GM12878 (cell line): Measurements from ENCODE around the gene ADAT3. TPM values are rescaled to one million over a fixed set of nuclear protein-coding genes. Genes with fewer than 3 reads are reported as not detected.

Experiments used
- ATAC-seq: fragments of 200-7000 bp; cut with Tn5 transposase; 3 replicates; pipeline ENCODE4 v1.9.1; 2020; ENCODE audit warnings: mild to moderate bottlenecking, moderate library complexity
- BruUV-seq: library from RNA; stranded (reverse); fragments of 400-500 nt; replicated peaks from 2 replicates; lab custom pipeline; 2021; lab: Mats Ljungman, UMichigan
- CTCF ChIA-PET: fragments of 300-600 bp; sonication (Branson Sonifier 250); formaldehyde crosslinking; extraction: SDS; loops from one replicate; lab custom pipeline; 2021; ENCODE audit warnings: inconsistent platforms; lab: Yijun Ruan, JAX
- POLR2A ChIA-PET: fragments of 350-600 bp; formaldehyde crosslinking; extraction: SDS; loops from one replicate; lab custom pipeline; 2021; ENCODE audit warnings: inconsistent platforms; lab: Charles Lee
- RAD21 ChIA-PET: fragments of 300-600 bp; sonication (Branson Sonifier 250); formaldehyde crosslinking; loops from one replicate; lab custom pipeline; 2023; ENCODE audit warnings: antibody characterized with exemption; ENCODE audit not compliant: unreplicated experiment; lab: Charles Lee
- SMC1A ChIA-PET: fragments of 300-600 bp; sonication (Branson Sonifier 250); formaldehyde crosslinking; loops from one replicate; lab custom pipeline; 2023; ENCODE audit not compliant: unreplicated experiment, uncharacterized antibody; lab: Charles Lee
- DNase-seq: peaks from one replicate; pipeline ENCODE4 v3.0.0-alpha.2; 2011; ENCODE audit warnings: low read depth, low spot score
- FAIRE-seq: peaks from 3 replicates; lab custom pipeline; 2011; peaks lifted over from hg19 to GRCh38; lab: Jason Lieb, UNC
- H2AFZ ChIP-seq: 2 replicates; pipeline ENCODE4 v1.6.0; 2011; ENCODE audit warnings: low read depth, low read length, control low read depth; ENCODE audit not compliant: control insufficient read depth
- H3K27ac ChIP-seq: 2 replicates; pipeline ENCODE4 v1.5.1; 2011; ENCODE audit warnings: control low read depth; ENCODE audit not compliant: control insufficient read depth, insufficient read depth
- H3K27me3 ChIP-seq, 2 experiments: replicated peaks in 1 of 2; 2 replicates each; pipeline versions ENCODE4 v1.6.0 to v1.6.1; 2011; ENCODE audit warnings: low read length in 1 of 2; ENCODE audit not compliant: control insufficient read depth in 2 of 2, insufficient read depth in 2 of 2
- H3K36me3 ChIP-seq, 2 experiments: 2 replicates each; pipeline ENCODE4 v1.5.1; 2011; ENCODE audit warnings: low read length in 1 of 2; ENCODE audit not compliant: control insufficient read depth in 2 of 2, insufficient read depth in 2 of 2
- H3K4me1 ChIP-seq: 2 replicates; pipeline ENCODE4 v1.6.1; 2011; ENCODE audit warnings: mild to moderate bottlenecking, low read length, moderate library complexity, mixed read lengths; ENCODE audit not compliant: control insufficient read depth, insufficient read depth
- H3K4me2 ChIP-seq: 2 replicates; pipeline ENCODE4 v1.6.0; 2011; ENCODE audit warnings: control low read depth; ENCODE audit not compliant: control insufficient read depth, insufficient read depth
- H3K4me3 ChIP-seq: fragments of 200-600 bp; sonication (generic); 2 replicates; pipeline ENCODE4 v1.5.1; 2016
- H3K79me2 ChIP-seq: 2 replicates; pipeline ENCODE4 v1.6.0; 2011; ENCODE audit warnings: low read length; ENCODE audit not compliant: control insufficient read depth, insufficient read depth
- H3K9ac ChIP-seq: 2 replicates; pipeline ENCODE4 v1.8.0; 2011; ENCODE audit warnings: low read length, control low read depth, mixed read lengths; ENCODE audit not compliant: control insufficient read depth, insufficient read depth
- H3K9me3 ChIP-seq: replicated peaks from 3 replicates; pipeline ENCODE4 v1.5.1; 2011; ENCODE audit warnings: mild to moderate bottlenecking, low read length; ENCODE audit not compliant: control insufficient read depth, insufficient read depth
- H4K20me1 ChIP-seq: 2 replicates; pipeline ENCODE4 v1.6.0; 2011; ENCODE audit not compliant: control insufficient read depth, insufficient read depth
- CBFB ChIP-seq: IDR thresholded peaks from 2 replicates; pipeline ENCODE4 v1.6.1; 2016; ENCODE audit warnings: antibody characterized with exemption, low read depth
- CBX5 ChIP-seq: sonication (generic); IDR thresholded peaks from 2 replicates; pipeline ENCODE4 v1.6.1; 2016; ENCODE audit warnings: low read depth, moderate library complexity, mild to moderate bottlenecking, inconsistent platforms
- FOXM1 ChIP-seq: IDR thresholded peaks from 2 replicates; pipeline ENCODE4 v1.6.1; 2012; ENCODE audit warnings: low read depth, mild to moderate bottlenecking, inconsistent platforms, low read length, moderate library complexity
- KLF5 ChIP-seq: fragments of 450-650 bp; IDR thresholded peaks from 2 replicates; pipeline ENCODE4 v1.6.1; 2014; ENCODE audit warnings: mild to moderate bottlenecking; ENCODE audit not compliant: partially characterized antibody
- MEF2A ChIP-seq: IDR thresholded peaks from 2 replicates; pipeline ENCODE4 v1.6.1; 2011; ENCODE audit warnings: low read depth, mild to moderate bottlenecking, low read length, moderate library complexity; ENCODE audit not compliant: insufficient read depth
- RBBP5 ChIP-seq: fragments of 200-600 bp; sonication (generic); conservative IDR thresholded peaks from 2 replicates; pipeline ENCODE4 v1.6.1; 2016
- YY1 ChIP-seq: IDR thresholded peaks from 2 replicates; pipeline ENCODE4 v1.6.1; 2011; ENCODE audit warnings: low read depth, mild to moderate bottlenecking, low read length
- whole genome bisulfite sequencing: methylation state at CpG from one replicate; pipeline ENCODE4 v1.1.6; 2016; ENCODE audit warnings: low lambda C conversion rate; ENCODE audit not compliant: insufficient replicate concordance, insufficient coverage; ENCODE audit errors: missing lambda C conversion rate; 5-methylcytosine and 5-hydroxymethylcytosine counted together
- in situ Hi-C: fragments of 300-500 bp; cut with MboI; formaldehyde crosslinking; loops from 9 replicates; pipeline ENCODE4 v1.14.3; 2018; ENCODE audit warnings: mixed read lengths
- intact Hi-C: fragments of 100-400 bp; cut with micrococcal nuclease; formaldehyde crosslinking; loops from one replicate; pipeline ENCODE4 v1.14.2; 2022; ENCODE audit not compliant: unreplicated experiment
- polyA plus RNA-seq, 11 experiments: library from polyadenylated mRNA; depleted of rRNA in 4 of 11; unstranded in 6 of 11; stranded (reverse) in 5 of 11; fragments of >200 nt; fragmentation: Nextera tagmentation in 4 of 11; fragmentation: Illumina TruSeq in 1 of 11; extraction: Ambion mirVana in 4 of 11; extraction: Trizol in 1 of 11; gene quantifications; 1 replicate in 1 of 11; 2 replicates in 10 of 11; pipeline versions ENCODE4 v1.2.1 to v1.2.3, GENCODE V29; 2011 to 2016; ENCODE audit warnings: inconsistent platforms in 2 of 11, missing spikeins in 2 of 11, low read depth in 1 of 11
- total RNA-seq, 4 experiments: library from RNA; depleted of rRNA in 3 of 4; stranded (reverse); fragments of >200 nt in 3 of 4; fragmentation: Illumina TruSeq in 1 of 4; extraction: Trizol in 1 of 4; gene quantifications; 2 replicates each; pipeline versions ENCODE4 v1.2.1 to v1.2.3, GENCODE V29; 2013 to 2021
- TF ChIP-seq, protein P1 (sequence below): fragments of 450-650 bp; conservative IDR thresholded peaks from 2 replicates; pipeline ENCODE4 v1.6.1; 2017; ENCODE audit warnings: mild to moderate bottlenecking, moderate library complexity
- TF ChIP-seq, protein P2 (sequence below): IDR thresholded peaks from 2 replicates; pipeline ENCODE4 v1.6.1; 2012; ENCODE audit warnings: low read depth, low read length, improper control_type of control experiment

The ADAT3 gene
- total and polyA plus RNA-seq, 10 of the 15 experiments (the other 5 are each of a cell fraction or from before 2014, with no cell fraction given) = 0.27 to 11.8 (median 7.7) TPM; not detected in 3

DNA sequence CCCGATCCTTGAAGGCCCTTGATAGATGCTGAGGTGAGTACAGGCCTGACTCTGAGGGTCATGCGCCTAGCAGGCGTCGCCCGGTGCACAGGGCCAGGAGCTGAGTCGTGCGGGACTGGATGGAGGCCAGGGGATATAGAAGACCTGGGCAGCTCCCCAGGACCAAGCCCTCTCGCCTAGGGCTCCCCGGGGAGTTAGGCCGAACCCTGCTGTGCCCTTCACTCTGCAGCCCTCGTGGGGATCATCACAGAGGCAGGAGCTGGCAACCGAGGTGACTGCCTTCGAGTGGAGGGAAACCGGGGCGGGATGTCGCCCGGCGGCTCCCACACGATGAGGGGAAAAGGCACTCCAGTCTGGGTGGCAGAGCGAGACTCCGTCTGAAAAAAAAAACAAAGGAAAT, 47.4 kb downstream of the ADAT3 start:
- no peaks in the 10 kb centered on the region; the same call in 1 of the 2 replicates for H4K20me1 ChIP-seq
- H3K9me3 ChIP-seq = no peaks in the 10 kb centered on the region; the same call in 2 of the 3 replicates
- intact Hi-C loops (no loop called here), in situ Hi-C loops (no loop called here)
- DNase-seq (no peak), ATAC-seq (no peak), FAIRE-seq (no peak)
- no peak overlapping the region for H2AFZ ChIP-seq
- RAD21 ChIA-PET = no interaction called here
- peaks cover 43% of the 10 kb centered on the region for H3K79me2 ChIP-seq
- no peaks in the 10 kb centered on the region for H3K4me1 ChIP-seq
- peaks cover 5 to 33% of the 10 kb centered on the region in 2 experiments; a peak in 2 of 4 replicates for H3K36me3 ChIP-seq
- CTCF ChIA-PET = no interaction called here
- no peak overlapping the region for H3K27ac ChIP-seq
- H3K4me3 ChIP-seq = no peak overlapping the region
- SMC1A ChIA-PET = no interaction called here
- TF ChIP-seq, protein P1, sequence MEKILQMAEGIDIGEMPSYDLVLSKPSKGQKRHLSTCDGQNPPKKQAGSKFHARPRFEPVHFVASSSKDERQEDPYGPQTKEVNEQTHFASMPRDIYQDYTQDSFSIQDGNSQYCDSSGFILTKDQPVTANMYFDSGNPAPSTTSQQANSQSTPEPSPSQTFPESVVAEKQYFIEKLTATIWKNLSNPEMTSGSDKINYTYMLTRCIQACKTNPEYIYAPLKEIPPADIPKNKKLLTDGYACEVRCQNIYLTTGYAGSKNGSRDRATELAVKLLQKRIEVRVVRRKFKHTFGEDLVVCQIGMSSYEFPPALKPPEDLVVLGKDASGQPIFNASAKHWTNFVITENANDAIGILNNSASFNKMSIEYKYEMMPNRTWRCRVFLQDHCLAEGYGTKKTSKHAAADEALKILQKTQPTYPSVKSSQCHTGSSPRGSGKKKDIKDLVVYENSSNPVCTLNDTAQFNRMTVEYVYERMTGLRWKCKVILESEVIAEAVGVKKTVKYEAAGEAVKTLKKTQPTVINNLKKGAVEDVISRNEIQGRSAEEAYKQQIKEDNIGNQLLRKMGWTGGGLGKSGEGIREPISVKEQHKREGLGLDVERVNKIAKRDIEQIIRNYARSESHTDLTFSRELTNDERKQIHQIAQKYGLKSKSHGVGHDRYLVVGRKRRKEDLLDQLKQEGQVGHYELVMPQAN = no peak
- TF ChIP-seq FOXM1 = no peak
- no peak for TF ChIP-seq RBBP5
- no peak for TF ChIP-seq CBFB
- TF ChIP-seq CBX5 = no peak
- no peak for TF ChIP-seq KLF5
- TF ChIP-seq MEF2A = no peak
- TF ChIP-seq, protein P2, sequence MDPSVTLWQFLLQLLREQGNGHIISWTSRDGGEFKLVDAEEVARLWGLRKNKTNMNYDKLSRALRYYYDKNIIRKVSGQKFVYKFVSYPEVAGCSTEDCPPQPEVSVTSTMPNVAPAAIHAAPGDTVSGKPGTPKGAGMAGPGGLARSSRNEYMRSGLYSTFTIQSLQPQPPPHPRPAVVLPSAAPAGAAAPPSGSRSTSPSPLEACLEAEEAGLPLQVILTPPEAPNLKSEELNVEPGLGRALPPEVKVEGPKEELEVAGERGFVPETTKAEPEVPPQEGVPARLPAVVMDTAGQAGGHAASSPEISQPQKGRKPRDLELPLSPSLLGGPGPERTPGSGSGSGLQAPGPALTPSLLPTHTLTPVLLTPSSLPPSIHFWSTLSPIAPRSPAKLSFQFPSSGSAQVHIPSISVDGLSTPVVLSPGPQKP = no peak
- no peak for TF ChIP-seq YY1
- WGBS = 91% methylated on average over 21 of the region's 21 CpGs
- no TSS peak for BruUV-seq
- no peak overlapping the region for H3K4me2 ChIP-seq
- POLR2A ChIA-PET = no interaction called here
- H3K9ac ChIP-seq = no peak overlapping the region
- no peaks in the 10 kb centered on the region for H3K27me3 ChIP-seq
